HG02763 (cell line): ENCODE results near the gene FGB.

ENCODE experiments used
- ATAC-seq: cut with Tn5 transposase; IDR thresholded peaks from one replicate; pipeline ENCODE4 v1.9.1; 2021; ENCODE audit warnings: mild to moderate bottlenecking, moderate library complexity; ENCODE audit not compliant: unreplicated experiment

FGB gene

GRCh38 chr4:154617820-154618317 lies 55.1 kb downstream of the FGB start:
- no peak for ATAC-seq

DNA sequence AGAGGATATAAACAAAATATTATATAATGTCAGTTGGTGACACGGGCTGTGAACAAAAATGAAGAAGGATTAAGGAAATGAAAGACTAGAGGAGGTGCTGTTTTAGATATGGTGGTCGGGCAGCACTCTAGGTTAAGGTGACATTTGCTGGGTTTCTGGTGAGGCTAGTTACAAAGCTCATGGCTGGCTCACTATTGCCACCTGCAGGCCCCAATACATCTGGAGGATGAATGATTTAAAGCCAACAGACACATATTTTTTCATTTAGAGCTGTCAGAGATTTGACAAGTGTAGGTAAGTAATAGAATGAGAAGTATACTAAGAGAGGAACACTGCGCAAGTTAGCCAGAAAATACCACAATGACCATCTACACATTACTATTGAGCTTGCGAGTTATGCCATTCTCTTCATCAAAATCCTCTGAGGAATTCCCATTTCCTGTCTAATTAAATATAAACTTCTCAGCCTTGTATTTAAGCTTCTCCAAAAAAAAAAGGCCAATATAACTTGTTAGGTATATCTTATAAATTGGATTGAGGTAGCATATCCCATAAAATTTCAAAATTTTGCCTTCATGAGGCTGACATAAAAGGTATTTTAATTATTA lies 56.0 kb downstream of the FGB start:
- ATAC-seq, result peak; percentile 49

- no peak for ATAC-seq
Measured at GRCh38 chr4:154620111-154620510, 57.3 kb downstream of the FGB start.
